ENCODE results near the gene JMJD1C.

JMJD1C gene

DNA sequence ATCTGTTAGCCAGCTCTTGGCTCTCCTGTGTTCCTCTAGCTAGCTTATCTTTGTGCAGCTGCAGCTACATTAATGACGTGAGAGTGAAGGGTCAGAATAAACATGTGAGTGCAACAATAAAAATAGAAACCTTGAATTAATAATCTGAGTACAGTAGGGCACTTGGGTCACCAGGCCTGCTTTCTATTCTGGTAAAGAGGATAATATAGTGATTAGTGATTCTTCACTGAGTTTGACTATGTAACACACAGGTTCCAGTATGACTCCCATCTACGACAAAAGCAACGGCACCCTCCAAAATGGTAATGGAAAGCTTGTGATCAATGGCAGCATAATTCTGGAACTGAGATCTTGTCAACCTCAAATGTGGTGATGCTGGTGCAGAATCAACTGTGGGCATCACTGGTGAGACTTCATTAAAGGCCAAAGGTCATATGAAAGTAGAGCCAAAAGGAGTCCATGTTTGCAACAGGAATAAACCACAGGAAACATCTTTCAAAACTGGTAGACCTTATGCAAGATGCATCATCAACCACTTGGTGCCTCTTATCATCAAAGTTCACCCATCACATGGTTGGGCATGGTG, 255.1 kb downstream of the JMJD1C start:
- DNase-seq, result no peak

DNA sequence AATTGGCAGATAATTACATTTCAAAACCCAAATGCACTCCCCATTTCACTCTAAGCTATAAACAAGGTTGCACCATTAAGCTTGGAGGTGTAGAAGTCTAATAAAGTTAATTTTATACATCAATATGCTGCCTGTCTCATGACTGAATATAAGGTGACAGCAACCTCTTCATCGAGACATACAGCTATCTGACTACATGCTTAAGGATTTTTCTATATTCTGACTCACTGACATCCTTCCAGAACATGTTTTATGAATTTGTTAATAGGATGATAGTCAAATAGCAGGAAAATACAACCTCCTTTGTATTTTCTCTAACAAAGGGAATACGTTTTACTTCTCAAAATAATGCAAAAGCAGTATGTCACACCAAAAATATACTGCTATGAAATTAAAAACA, 256.1 kb downstream of the JMJD1C start:
- no peak for DNase-seq

DNA sequence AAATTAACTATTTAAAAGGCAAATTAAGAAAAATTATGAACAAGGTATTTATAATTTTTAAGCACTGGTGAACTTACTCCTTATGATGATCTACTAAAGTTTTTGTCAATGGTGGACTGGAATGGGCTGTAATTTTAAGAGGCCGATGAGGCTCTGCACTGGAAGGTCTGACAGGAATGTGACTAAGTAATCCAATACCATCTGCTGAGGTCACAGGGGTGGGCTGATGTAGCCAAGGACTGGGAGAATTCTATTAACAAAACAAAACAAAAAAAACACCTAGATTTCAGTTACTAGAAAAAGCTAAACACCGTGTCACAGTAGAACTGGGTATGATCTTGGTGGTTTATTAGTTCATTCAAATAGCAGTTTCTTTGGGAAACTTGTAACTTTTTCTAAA, 256.8 kb downstream of the JMJD1C start:
- no peak for DNase-seq

DNA sequence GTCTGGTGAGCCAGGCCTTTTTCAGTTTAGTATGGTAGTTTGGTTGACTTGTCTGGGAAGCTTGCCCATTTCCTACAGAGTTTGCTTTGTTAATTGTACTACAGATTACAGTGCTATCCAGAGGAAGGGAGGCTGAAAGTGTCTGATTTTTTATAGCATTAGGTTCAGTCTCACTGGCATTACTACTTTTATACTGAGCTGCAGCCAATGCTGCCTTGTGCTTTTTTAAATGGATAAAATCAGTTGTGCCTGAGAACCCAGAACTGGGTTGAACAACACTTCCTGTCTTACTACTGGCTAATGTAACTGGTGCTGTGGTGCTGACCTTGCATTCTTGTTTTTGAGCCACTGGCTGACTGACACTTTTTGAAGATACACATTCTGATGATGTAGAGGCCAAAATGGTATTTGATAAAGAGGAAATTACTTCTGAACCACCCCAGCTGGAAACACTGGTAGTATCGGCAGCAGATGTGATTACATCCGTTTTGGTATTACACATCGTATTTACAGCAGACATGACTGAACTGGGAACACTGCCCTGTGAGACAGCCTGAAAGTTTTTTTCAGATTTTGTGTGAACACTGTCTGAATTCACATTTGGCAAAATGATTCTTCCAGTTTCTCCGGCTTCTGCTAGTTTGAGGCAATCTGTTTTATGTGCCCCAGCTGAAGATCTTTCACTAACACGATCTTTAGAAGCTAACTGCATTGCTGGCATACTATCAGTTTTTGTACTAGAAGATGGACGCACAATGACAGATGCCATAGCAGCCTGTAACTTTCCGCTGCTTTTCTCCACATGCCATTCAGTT, 258.6 kb downstream of the JMJD1C start:
- DNase-seq, result peak; percentile 34

DNA sequence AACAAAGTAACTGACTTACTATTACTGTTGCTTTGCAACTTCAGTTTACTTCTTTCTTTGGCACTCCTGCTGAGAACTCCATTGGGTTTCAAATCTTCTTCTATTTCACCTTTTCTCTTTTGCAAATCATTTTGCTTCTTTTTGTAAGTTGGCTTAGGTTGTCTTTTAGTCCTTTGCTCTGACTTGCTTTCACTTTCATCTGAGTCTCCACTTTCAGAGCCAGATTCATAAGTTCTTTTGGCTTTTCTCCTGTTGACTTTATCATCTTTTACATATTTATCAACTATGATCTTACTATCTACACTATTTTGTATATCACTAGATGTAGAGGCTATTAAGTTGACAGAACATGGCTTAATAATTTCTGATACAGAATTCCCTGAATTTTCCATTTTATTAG, 259.2 kb downstream of the JMJD1C start:
- DNase-seq, result no peak

DNA sequence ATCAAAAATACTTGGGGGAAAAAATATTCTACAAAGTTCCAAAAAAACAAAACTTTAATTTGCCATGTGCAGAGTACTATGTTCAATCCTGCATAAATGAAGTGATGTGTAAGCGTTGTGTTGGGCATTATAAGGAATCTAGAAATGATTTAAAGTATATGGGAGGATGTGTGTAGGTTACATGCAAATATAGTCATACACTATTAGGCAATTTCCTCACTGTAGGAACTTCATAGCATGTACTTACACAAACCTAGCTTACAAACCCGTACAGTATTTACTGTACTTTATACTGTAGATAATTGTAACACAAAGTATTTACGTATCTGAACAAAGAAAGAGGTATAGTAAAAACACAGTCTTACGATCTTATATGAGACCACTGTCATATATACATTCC, 260.4 kb downstream of the JMJD1C start:
- DNase-seq, result no peak

DNA sequence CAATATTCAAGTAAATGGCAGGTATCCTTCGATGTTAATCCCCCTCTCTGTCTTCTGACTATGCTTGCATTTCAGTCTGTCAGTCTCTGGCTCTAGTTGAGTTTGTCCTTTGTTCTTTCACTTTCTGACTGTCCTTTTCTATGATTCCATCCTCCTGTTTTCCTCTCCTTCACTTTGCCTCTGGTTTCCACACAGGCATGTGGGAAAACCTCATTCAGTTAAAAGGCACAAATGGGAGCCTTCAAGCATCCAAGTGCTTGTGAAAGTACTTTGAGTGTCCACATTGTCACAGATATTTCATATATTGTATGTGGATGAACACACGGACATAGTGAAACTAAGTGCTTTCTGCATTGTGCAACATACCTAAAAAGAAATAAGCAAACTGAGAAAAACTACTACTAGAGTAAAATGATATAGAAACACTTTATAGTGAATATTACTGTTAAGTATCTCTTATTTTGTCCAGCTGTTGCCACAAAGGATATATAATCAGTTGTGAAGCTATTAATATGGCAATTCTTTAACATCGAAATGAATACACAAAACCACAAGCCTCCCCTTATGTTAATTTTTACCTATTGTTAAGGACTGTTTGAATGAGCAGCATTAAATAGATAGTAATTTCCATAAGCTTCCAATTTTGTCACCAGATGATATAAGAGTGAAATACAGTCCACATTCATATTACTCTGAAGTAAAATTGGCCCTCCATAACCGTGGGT, 260.9 kb downstream of the JMJD1C start:
- no peak for DNase-seq

DNA sequence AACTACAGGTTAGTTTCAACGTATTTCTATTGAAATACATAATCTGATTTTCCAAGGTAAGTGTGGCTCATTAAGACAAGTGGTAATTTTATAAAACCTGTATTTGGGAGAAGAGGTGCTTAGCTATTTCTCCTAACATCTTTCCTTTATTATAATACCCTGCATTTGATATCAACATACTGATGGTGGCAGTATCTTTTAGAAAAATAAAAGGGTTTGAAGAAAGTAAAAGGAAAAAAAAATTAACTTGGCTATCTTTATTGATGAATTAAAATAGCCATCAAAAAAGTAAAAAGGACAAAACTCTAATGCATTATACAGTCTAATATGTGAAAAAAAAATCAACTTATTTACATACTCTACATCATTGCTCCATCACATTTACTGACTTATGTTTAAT, 264.7 kb downstream of the JMJD1C start:
- no peak for DNase-seq

DNA sequence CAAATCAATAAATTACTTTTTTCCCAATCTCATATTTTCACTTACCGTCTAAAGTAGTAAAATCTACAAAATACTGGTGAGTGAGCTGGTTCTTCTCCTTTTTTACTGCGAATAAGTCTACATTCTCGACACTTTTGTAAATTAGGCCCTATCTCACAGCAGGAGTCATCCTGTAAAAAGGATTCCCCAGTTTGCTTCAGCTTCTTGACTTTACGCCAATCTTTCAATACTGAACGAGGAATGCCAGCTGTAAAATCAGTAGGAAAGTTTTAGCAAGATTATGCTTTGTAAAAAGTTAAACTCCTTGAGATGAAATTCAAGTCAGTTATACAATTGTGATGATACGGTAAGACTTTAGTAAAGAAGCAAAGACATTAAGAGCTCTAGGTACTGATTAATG, 265.3 kb downstream of the JMJD1C start:
- DNase-seq, result no peak

DNA sequence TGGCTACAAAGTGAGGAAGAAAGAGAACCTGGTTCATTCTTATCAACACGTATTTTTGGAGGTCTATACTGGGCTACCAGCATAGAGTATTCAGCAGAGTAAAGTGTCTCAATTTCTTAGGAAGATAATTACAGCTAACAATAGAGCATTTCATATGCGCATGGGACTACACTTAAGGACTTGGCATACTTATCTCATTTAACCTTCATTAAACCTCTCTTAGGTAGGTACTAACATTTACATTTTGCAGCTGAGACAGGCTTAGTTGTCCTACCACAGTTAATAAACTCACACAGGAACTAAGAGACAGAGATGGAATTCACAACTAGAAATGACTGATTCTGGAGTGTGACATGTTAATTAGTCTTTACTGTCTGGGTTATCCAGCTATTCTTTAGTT, 266.1 kb downstream of the JMJD1C start:
- no peak for DNase-seq

DNA sequence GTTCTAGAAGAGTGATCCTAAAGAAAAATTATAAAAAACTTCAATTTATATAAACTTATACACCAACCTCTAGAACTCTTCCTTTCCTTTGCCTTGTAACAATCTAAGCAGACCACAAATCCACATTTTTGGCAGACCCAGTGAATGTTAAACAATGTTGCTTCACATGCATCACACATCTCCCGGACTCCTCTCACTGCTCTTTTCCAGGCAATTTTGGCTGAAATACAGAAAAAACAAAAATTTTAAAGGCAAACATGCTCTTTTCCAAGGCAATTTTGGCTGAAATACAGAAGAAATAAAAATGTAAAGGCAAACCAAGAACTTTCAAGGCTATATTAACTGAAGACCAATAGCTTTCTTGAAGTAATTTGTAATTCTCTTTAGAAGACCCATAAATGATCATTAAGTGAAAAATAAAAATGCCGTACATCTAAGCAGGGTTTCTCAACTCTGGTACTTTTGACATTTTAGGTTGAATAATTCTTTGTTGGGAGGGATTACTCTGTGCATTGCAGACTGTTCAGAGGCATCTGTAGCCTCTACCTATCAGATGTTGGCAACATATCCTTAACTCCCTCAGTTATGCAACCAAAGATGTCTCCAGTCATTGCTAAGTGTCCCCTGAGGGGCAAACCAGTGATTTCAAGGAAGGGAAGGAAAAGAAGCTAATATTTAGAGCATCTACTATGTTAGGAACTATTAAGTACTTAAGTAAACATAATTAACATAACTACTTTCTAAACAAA, 268.3 kb downstream of the JMJD1C start:
- DNase-seq, result no peak

DNA sequence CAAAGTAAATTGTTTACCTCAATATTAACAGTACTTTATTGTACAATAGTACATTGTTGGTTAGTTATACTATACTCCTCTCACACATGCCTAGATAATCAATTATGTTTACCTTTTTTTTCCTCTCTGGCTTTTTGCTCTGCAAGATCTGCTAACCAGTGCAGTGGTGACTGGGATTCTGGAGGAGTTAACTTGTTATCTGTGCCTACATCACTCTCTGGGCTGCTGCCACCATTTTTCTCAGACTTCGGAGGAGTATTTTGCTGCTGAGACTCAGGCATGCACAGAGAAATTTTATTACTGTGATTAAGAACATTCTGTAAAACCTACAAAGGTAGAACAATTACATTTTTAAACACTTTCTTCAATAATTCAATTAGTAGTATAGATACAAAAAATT, 273.0 kb downstream of the JMJD1C start:
- DNase-seq, result no peak

DNA sequence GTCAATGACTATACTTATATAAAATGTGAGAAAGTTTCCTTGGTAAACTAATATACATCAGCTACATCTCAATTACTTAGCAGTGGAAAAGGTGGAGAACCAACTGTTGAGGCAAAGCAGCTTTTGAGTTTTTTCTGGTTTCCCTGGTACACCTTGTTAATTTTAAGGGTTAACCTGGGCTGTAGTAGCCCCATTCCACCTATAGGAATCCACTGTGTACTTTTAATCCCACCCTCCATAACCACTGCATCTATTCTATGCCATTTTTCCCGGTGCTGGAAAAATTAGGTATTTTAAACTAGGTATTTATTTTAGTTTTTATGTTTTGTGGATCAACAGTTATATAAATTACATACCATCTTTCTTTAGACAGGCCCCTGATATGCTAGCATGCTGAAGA, 290.2 kb downstream of the JMJD1C start:
- DNase-seq, result no peak

DNA sequence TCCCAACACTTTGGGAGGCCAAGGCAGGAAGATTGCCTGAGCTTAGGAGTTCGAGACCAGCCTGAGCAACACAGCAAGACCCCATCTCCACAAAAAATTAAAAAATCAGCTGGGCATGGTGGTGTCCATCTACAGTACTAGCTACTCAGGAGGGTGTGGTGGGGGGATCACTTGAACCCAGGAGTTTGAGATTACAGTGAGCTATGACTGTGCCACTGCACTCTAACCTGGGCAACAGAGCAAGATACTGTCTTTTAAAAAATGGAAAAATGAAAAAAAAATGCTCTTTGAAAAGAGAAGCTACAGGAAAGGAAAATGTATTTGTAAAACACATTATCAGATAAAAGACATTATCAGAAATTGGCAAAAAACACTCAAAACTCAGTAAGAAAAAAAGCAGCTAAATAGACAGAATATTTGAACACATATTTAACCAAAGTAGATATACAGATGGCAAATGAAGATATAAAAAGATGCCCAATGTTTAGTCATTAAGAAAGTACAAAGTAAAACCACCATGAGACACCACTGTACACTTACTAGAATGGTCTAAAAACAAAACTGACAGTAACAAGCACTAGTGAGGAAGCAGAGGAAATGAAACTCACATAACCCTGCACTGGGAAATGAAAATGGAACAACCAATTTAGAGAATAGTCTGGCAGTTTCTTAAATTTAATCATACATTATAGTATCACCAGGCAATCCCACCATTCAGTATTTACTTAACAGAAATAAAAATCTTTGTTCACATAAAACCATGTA, 292.1 kb downstream of the JMJD1C start:
- DNase-seq, result no peak

DNA sequence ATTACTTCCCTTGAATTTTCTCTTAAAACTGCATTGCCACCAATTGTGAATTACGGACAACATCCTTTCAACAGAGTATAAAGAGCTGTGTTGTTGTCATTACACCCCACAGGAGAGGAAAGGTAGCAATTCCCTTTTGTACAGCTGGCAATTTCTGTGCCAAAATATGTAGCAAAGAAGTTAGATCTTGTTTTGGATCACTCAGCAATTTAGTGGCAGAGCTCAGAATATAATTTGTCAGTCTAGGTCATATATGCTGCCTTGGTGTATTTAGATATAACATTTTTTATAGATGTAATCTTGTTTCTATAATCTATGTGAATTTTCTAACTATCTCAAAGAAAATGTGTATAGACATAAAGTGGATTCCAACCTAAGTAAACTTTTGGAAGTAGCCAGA, 293.9 kb downstream of the JMJD1C start:
- no peak for DNase-seq

DNA sequence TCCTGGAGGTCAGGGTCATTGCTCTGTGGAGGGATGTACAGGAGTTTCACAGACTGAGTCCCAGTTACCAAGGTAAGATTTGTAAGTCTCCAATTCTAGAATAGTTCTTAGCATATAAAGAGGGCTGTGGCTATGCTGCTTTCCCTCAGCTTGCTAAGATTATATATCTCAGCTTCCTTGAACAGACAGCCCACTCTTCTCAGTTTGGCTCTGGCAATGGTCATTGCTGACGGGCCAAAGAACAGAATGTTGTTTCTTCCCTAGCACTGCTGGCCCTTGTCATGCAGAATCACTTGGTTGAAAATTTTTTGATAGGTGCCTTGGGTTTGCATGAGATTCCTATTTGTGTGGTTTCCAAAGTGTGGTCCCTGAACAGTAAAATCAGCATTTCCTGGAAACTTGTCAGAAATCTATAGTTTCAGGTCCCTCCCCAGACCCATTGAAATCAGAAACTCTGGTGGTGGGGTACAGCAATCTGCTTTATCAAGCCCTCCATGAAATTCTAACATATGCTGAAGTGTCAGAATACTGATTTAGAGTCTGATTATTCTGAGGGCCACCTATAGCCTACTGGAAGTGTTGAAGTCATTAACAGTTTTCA, 294.4 kb downstream of the JMJD1C start:
- DNase-seq, result no peak

DNA sequence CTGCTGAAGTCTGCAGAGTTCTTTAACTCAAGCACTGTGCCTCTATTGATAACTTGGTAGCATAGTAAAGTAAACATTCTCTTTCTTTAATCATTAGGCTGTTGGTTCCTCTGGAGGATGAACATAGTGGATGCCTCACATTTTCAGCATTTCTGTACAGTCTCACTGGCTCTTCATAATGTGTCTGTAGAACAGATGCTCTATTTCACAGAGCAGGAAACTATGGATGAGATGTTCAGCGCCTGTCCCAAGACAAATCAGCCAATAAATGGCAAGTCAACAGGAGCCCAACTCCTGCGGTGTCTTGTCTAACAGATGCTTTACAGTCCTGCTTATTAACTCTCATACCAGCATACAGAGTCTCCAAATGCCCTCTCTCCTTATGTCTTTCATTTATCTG, 296.2 kb downstream of the JMJD1C start:
- no peak for DNase-seq

DNA sequence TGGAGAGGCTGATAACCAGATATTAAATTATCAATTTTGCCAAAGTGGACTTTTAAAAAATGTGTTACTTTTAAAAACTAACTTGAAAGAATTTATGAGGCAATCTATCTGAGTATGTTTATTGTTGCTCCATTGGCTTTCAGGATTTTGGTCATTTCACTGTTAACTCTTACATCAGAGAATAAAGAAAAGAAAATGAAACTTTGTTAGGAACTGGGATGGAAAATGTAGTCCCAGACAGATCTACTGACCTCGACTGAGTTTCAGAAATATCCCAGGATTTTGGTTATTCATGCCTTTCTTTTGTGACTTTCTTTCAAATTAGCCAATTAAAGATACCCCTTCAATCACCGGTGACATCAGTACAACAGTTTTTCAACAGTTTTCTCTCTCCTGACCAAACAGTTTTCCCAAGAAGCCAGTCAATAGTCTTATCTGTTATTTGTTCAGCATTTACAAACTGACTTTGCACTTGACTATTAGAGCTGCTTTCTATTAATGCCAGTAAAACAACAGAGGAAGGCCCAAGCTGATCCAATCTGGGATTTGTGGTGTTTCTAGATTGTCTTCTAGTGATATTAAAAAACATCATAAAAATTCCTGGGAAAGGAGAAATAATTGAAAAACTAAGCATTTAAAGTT, 296.8 kb downstream of the JMJD1C start:
- DNase-seq, result no peak

DNA sequence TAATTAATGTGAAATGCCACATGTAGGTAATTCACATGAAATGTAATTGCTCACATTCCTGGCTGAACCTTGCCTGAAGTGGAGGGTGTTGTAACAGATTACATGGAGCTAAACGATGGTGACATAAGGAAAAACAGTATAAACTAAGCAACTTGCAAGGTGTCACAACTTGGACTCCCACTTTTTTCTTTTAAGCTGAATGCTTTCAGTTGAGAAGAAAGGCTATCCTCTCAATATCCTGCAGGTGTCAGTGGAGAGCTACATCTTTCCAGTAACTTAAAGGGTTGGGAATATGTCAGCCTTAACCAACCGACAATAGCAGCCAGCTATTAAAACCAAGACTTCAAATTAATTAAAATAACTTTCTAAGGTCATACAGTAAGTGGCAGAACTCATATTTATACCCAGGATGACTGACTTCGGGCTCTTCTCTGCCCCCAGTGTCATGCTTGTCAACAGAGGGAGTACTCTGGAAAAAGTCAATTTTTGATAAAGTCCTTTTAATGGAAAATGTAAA, 299.0 kb downstream of the JMJD1C start:
- DNase-seq, result peak; percentile 65

DNA sequence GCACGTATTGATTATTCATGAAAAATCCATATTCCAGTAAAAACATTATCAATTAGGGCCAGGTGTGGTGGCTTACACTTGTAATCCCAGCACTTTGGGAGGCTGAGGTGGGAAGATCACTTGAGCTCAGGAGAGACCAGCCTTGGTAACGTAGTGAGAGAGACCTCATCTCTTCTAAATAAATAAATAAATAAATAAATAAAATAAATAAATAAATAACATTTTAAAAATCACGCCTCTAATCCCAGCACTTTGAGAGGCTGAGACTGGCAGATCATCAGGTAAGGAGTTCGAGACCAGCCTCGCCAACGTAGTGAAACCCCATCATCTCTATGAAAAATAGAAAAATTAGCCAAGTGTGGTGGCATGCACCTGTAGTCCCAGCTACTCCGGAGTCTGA, 300.5 kb downstream of the JMJD1C start:
- DNase-seq, result no peak

DNA sequence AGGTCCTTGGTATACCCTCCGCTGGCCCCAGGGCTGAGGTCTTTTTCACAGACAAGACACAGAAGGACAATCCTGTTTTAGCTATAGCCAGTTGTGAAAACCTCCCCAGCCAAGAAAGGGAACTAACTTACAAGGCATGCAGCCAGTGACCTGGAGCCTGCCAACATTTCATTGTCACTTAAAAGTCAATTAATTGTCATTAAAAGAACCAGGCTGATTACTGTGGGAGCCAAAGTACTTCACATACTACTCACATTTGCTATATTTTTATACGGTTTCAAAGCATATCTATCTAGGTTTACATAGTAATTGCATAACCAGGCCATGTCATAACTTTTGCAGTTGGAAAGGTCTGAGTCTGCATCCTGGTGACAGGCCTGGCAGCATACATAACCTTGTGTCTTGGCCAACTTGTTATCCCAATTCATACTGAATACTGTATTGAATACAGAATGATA, 301.6 kb downstream of the JMJD1C start:
- DNase-seq, result no peak

All from CD4-positive, alpha-beta T cell treated with Interleukin-12 subunit alpha and Interleukin-12 subunit beta, for 1 hour (primary cell).